Activated CD4-positive, CD25-positive, alpha-beta regulatory T cell treated with anti-CD3 and anti-CD28 coated beads, Interleukin-2, amount 50 U/mL, for 24 hours (primary cell): Measurements from ENCODE around the gene RGL1.
A peak's percentile ranks its signal among the peaks of the same experiment; 100 is the strongest.

Experiments
- ATAC-seq, 2 donors: fragments of 150-1000 bp; cut with Tn5 transposase; one replicate each; pipeline ENCODE4 v1.10.0; 2021; ENCODE audit warnings: mild to moderate bottlenecking in 1 of 2, moderate library complexity in 1 of 2

The RGL1 gene

GRCh38 chr1:183893561-183894289 is 88.8 kb downstream of the RGL1 start:
- no peak for ATAC-seq

GRCh38 chr1:183894290-183894565 is 89.3 kb downstream of the RGL1 start:
- ATAC-seq = no peak

DNA sequence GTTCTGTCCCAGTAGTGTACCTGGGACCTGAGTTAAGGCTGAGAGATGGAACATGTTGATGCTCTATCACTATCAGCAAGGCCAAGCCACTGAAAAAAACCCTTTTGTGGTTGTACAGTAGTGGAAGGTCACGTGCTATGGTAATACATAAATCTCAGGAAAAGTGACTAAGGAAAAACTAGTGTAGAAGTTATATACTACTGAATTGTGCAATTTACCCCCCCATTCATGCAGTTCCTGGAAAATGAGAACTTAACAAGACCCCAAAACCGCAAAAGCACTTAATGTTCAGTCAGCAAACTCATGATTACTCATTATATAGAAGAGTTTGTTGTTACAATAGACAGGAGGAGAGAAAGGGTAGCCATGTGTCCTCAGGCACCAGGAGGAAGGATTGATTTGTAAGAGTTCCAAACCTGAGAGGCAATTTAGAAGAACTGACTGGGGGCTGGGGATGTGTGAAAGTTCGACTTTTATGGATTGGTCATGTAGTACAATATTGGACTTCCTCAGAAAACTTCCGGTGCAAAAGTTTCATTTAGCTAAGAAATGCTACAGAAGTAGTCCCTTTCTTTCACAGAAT is 91.6 kb downstream of the RGL1 start:
- ATAC-seq = peak in 1 of 2 donors; percentile 33

GRCh38 chr1:183898001-183898396 is 93.1 kb downstream of the RGL1 start:
- no peak for ATAC-seq

GRCh38 chr1:183898610-183899009 is 93.7 kb downstream of the RGL1 start:
- ATAC-seq = no peak

DNA sequence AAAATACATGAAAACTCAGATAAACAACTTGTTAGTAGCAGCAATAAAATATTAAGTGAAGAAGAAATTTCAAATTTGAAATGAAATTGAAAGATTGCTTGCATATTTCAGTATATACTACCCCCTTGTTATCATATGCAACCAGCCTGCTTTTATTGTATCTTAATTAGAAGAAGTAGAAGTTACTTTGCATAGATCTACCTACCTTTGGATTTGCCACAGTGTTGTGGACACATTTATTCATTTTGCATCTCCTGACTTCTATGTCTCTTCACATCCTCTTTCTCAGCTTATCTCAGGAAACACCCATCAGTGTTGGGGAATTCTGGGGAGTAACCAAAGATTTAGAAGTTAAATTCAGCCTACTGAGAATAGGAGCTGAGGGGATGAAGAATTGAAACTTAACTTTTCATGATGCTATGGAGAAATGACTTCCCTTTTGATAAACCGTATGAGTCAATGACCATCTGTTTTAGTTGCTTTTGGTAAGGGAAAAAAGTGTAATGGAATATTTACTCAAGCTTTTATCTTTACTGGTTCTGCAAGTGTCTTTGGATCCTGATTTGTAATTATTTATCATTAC is 96.9 kb downstream of the RGL1 start:
- ATAC-seq = peak; percentile 28 to 48

DNA sequence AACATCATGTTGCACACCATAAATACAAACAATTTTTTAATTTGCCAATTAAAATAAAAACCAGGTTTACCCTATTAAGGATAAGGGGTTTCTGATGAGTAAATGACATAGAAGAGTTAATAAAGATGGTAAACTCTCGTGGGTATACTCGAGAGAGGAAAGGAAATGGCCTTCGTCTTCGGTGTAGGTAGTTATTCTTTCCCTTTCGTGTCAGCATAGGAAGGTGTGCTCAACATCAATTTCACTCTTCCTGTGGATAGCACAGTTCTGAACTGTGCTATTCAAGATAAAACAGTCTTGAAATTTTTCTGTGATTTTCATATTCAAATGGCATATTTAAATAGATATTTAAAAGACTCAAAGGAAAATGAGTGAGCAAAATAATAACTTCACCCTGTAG is 98.2 kb downstream of the RGL1 start:
- ATAC-seq = no peak

DNA sequence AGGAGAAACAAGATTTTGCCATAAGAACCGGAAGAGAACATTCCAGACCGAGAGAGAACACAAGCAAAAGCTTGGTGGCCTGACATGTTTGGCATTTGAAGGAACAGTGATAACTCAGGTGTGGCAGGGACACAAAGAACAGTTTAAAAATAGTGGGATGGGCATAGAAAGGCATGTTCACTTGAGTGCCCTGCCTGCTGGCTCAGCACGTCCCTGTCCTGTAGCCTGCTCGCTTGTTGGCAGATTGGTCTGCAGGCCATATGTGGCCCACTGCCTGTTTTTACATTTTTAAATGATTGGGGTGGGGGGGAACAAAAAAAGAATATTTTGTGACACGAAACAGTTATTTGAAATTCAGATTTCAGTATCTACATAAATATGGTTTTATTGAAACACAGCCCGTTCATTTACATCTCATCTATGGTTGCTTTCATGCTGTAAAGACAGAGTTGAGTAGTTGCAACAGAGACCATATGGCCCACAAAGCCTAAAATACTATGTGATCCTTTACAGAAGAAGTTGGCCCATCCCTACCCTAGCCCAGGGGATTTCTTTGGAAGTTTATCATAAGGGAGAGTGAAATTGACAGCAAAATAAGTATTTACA is 100.7 kb downstream of the RGL1 start:
- ATAC-seq = no peak

DNA sequence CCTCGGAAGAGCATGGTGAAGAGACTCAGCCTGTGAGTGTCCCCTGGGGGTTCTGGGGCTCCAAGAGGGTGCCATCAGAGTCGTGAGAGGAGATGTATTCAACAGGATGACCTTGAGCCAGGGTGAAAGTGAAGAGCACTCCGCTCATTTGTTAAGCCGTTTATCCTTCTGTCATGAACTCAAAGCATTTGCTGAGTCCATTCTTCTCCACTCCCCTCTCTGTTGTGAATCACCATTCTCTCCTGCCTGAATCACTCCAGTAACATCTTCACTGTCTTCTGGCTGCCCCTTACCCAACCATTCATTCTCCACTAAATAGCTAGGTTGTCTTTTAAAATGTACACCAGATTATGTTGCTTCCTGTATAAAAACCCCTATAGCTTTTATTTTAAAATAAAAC is 102.2 kb downstream of the RGL1 start:
- ATAC-seq = no peak

DNA sequence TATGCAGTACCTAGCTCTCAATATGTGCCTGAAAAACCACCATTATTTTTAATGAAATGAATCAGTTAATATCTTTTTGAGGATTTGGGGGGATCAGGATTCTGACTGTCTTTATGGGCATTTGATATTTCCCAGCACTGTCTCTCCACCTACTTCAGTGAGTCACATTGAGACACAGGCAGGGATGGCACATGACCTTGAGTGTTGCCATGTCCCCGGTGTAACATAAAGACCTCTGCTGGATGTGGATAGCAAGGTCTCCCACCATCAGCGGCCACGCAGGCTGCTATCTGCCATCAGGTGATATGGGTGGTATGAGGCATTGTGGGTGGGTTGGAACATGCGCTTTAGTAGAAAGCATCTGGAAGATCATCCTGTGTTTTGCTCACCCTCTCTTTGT is 103.2 kb downstream of the RGL1 start:
- ATAC-seq = no peak

DNA sequence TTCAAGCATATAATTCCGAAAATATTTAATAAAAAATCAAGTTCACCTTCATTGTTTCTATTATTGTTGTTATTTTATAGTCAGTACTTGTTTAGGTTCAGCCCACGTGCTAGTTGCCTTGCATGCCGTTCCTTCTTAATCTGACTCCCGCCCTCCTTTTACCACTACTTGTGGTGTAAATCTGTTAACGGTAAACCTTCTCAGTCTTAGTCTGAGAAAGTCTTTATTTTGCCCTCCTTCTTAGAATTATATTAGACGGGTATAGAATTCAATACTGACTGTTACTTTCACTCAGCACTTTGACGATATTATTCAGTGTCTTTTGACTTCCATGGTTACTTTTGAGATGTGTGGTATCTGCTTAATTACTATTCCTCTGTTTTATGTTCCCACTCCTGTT is 104.8 kb downstream of the RGL1 start:
- peak in 1 of 2 donors; percentile 44 for ATAC-seq

GRCh38 chr1:183910845-183911244 is 105.9 kb downstream of the RGL1 start:
- no peak for ATAC-seq

- no peak for ATAC-seq
Measured at GRCh38 chr1:183911285-183911684, 106.4 kb downstream of the RGL1 start.

GRCh38 chr1:183912265-183912886 is 107.5 kb downstream of the RGL1 start:
- no peak for ATAC-seq

DNA sequence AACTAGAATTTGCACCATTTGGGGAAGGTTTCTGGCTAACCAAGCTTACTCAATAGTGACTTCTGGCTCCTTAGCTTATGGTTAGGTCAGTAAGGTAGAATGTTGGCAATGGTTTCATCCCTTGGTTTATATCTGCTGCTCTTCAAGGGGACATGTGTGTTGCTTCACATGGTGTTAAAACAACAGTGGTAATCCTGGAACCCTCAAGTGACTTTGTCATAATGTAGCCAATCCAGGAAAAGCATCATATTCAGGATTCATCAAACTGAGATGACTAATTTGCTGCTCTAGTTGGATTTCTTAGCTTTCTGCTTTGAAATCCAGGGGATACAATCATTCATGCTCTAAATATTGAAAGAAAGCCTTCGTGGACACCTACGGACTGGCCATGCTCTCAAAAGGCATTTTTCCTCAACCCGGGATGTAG is 108.7 kb downstream of the RGL1 start:
- ATAC-seq = no peak

DNA sequence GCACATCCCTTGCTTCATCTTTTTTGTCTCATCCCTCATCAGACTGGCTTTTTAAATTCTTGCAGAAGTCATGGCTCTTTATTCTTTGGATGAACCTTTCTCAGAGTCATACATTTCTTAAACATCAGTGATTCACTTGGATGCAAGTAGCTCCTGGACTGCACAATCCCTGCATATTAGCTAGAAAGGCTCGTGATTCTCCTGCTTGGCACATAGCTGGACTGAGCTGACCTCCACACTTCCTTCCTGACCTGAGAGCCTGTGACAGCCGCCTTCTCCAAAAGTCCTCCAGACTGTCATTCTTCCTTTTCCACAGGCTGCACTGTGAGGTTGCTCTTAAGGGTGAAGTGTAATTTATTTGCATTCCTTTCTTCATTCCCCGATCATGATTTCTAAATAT is 109.4 kb downstream of the RGL1 start:
- no peak for ATAC-seq

DNA sequence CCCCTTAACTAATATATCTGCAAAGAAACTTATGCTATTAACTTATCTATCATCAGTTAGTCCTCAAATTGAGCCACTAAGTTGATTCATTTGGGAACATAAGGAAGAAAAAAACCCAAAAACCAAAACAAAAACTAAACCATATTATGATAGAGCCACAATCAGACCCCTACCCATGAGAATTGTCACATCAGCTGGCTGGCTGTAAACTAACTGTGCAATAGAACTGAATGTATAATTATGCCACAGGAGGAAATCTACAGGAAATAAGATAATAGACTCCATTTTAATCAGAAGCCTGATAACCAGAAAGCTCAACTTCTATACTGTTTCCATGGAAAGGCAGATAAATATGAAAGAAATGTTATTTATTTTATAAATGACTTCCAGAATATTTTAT is 110.0 kb downstream of the RGL1 start:
- ATAC-seq = no peak

- ATAC-seq = peak; percentile 100
Measured at GRCh38 chr1:183915625-183916510, 110.9 kb downstream of the RGL1 start.

DNA sequence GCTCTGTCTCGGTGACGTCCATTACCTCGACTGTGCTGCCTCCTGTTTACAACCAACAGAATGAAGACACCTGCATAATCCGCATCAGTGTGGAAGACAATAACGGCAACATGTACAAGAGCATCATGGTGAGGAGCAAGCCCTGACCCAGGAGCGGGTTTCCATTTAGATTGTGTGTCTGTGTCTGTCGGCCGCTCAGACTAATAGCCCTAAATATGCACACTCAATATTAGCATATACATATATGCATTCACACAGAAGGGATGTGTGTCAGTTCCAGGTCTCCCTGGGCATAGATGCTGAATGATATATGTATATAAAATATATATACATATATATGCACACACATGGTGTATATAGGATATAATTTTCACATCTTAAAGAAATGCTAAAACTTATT is 111.7 kb downstream of the RGL1 start:
- ATAC-seq = no peak

DNA sequence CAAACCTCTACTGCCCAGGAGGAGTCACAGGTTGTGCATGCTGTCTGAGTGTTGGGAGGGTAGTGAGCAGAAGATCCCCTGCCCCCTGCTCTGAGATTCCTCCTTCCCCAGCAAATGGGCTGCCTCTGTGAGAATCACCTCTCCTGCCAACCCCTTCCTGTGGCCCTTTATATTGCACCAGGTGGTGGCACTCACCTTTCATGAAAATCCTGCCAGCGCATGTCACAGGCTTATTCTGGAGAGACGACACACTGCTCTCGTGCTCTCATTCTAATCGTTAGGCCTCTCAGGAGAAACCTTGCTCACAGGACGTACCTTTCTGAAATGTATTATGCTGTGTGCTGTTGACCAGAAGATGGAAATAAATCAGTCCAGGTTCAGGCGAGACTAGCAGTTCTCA is 113.7 kb downstream of the RGL1 start:
- no peak for ATAC-seq

- no peak for ATAC-seq
Measured at GRCh38 chr1:183920651-183921050, 115.7 kb downstream of the RGL1 start.

GRCh38 chr1:183922197-183922596 is 117.3 kb downstream of the RGL1 start:
- no peak for ATAC-seq

DNA sequence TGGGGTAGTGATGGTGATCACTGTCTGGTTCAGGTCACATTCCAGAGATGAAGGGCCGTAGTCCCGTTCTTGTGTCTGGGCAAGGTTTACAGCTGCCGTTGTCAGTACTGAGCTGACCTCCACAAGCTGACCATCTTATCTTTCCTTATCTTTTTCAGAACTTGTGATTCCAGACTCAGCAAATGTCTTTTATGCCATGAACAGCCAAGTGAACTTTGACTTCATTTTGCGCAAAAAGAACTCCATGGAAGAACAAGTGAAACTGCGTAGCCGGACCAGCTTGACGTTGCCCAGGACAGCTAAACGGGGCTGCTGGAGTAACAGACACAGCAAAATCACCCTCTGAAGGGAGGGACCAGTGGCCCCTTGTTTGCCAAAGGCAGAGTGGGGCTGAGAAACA is 121.0 kb downstream of the RGL1 start:
- no peak for ATAC-seq
